GM18526 (cell line): Measurements from ENCODE around the gene MCC.

ENCODE experiments used
- POLR2A ChIP-seq: IDR thresholded peaks from 3 replicates; pipeline ENCODE4 v1.6.1; 2011; ENCODE audit not compliant: insufficient read length; ENCODE audit errors: extremely low read depth

Gene MCC

GRCh38 chr5:113394658-113395057 is 93.6 kb downstream of the MCC start:
- no peak for TF ChIP-seq POLR2A

DNA sequence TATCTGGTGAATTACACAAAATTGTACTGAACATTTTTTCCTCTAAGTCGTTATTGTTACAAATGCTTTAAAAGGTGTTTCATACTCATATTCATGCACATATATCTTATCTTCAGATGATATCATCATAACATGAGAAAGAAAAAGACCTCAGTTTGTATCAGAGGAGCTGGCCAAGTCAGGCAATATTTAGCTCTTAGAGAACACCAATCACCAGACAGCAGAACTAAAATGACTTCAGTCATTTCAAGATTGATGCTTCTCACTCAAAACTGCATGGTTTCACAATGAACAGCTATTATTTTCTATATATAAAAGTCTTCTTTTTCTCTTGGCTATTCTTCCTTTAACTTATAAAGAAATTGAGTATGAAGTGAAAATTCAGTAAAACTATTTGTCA is 98.0 kb downstream of the MCC start:
- no peak for TF ChIP-seq POLR2A

GRCh38 chr5:113389116-113389515 is 99.1 kb downstream of the MCC start:
- no peak for TF ChIP-seq POLR2A

DNA sequence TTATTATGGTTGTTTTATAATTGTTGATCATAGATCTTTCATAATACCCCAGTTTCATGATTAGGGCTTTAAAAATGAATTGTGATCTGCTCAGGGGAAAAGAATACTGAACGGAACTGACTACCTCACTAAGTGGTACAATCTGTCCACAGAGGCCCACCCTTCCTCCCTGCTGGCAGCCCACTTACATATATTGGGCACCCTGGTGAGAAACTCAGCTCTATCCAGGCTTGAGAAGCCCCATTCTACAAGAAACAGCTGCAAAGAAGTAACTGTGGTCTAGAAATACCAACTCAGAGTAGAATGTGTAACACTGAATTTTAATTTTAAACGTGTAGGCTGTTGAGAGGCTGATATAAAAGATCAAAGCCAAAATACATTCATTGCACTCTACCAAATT is 100.4 kb downstream of the MCC start:
- TF ChIP-seq POLR2A: no peak

- no peak for TF ChIP-seq POLR2A
These were observed 103.4 kb downstream of the MCC start for GRCh38 chr5:113384782-113385285.

GRCh38 chr5:113382731-113383130 is 105.5 kb downstream of the MCC start:
- no peak for TF ChIP-seq POLR2A

DNA sequence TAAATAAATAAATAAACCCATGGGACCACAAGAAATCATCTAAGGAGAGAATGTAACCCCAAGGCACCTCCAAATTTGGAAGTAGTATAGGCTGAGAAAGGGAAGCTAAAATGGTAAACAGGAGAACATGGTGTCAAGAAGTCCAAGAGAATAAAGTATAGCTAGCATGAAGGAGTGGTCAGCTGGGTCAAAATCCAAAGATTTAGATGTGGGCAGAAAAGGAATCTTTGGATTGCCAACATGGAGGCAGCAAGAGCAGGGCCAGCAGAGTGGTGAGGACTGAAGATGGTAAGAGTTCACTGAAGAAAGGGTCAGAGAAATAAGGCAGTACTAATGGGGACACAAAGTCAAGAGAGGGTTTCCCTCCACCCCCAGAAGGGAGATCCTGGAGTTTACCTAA is 106.5 kb downstream of the MCC start:
- TF ChIP-seq POLR2A: no peak

DNA sequence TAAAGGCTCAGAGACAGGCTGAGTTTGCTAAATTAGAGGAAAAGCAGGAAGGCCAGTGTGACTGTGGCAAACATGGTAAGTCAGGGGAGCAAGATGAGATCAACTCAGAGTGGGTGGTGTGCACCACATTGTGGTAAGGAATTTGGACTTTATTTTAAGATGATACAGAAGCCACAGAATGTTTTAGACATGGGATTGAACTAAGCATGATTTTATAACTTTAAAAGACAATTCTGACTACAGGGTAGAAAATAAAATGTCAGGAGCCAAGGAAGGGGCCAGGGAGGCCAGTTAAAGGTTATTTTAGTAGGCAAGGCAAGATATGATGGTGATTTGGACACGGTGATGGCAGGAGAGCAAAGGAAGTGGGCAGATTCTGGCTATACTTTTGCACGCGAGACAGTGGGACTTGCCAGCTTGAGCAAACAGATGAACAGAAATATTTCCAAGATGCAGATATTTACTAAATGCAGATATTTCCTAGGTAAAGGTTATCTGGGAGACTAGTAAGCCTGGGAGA is 107.4 kb downstream of the MCC start:
- TF ChIP-seq POLR2A: no peak

DNA sequence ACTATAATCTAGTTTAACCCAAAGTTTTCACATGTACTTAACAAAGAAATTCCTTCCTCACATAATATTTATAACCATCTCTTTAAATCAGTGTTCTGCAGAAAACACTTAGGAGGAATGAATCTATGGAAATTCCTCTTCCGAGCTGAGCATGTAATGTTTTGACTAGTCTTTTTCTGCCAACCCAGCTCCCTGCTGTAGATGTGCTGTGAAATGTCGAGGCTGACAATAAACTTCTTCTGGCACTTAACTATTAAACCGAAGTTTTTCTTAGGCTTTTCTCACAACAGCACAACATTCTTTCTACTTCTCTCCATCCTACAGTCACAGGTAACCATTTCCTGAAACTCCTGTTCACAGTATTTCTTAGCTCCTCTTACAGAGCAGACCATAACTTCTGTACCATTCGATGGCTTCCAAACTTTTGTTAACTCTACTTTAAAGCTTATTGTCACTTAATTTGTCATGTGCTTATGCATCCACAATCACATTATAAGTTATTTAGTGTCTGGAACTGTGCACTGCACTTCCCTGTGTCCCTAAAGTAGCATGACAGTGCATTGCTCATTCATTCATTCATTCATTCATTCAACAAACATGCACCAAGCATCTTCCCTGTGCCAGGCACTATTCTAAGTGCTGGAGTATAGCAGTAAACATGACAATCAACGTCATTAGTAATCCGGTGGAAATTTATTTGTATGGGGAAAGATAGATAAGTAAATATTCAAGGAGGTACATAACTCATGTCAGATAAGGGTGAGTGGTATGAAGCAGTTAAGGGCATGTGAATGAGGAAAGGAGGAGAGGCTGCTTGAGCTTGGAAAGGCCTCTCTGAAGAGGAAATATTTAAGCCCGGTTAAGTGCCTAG is 108.1 kb downstream of the MCC start:
- no peak for TF ChIP-seq POLR2A

DNA sequence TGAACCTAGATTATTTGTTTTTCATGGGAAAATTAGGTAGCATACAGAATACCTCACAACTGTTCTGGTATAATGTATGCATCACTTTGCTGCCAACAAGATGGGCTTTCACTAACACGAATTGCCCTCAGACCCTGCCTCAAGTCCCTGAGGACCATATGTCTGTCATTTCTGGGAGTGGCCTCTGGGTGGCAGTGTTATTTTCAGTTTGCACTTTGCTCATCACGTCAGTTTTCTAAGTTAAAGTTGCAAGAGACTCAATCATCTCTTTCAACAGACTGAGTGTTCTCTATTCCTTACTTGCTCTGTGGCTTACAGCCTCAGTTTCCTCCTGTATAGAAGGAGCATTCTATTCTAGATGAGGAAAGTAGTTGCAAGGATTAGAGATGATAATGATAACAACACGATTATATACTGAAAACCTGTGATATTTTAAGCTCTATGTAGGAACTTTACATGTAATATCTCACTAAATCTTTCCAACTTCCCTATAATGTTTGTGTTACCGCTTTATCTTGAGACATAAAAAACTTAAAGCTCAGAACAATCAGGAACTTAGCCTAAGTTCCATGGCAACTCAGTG is 109.2 kb downstream of the MCC start:
- TF ChIP-seq POLR2A: no peak

DNA sequence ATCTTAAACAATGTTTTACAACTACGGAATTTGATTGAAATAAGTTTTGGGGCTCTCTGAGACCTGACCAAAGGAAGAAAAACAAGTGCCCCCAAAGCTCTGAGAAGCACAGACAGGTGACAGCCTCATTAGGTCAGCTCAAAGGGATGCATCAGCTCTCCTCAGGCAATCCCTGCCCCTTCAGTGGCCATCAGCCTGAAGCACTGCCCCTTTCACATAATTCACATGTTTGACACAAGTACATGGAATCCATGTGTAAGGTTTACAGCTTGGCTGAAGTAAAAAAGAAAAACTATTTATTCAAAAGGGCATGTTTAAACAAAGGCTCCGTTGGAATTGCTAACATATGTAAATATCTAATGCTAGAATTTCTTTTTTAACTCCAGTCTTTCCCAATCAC is 109.7 kb downstream of the MCC start:
- no peak for TF ChIP-seq POLR2A

DNA sequence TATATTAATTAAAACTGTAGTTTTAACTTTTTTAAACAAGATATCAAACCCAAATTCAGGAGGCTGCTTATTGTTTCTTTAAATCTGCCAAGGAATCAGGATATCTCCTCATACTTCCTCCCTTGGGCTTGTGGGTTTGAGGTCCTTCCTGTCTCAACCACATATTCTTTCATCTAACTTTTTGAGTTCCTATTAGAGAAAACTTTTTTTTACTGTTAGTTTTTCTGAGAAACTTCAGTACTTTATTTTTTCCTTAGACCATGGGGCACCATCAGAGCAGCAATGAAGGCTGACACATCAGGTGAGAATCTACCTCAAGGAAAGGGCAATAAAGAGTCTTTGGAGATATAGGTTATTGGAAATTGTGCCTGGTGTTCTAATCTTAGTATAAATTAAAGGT is 110.2 kb downstream of the MCC start:
- no peak for TF ChIP-seq POLR2A

GRCh38 chr5:113376640-113377039 is 111.6 kb downstream of the MCC start:
- no peak for TF ChIP-seq POLR2A

- no peak for TF ChIP-seq POLR2A
These were observed 112.7 kb downstream of the MCC start for GRCh38 chr5:113375480-113376060.

GRCh38 chr5:113373426-113373825 is 114.8 kb downstream of the MCC start:
- TF ChIP-seq POLR2A: no peak

GRCh38 chr5:113371721-113372196 is 116.5 kb downstream of the MCC start:
- TF ChIP-seq POLR2A: no peak
